OCI-LY3 (cell line): ENCODE data around the gene PDGFC.

Experiments used
- H2AFZ ChIP-seq: fragments of 200-600, 300-600 bp; shearing (Covaris generic); 2 replicates; pipeline ENCODE4 v1.6.0; 2014; ENCODE audit warnings: antibody characterized with exemption, low read depth, low read length
- H3K27ac ChIP-seq: fragments of 200-600, 300-600 bp; sonication (generic); 2 replicates; pipeline ENCODE4 v1.5.1; 2014; ENCODE audit warnings: mild to moderate bottlenecking, low read length, moderate library complexity, mixed read lengths
- H3K27me3 ChIP-seq: fragments of 200-600, 300-600 bp; sonication (generic); 2 replicates; pipeline ENCODE4 v1.6.1; 2014; ENCODE audit warnings: low read depth, low read length, mixed read lengths
- H3K36me3 ChIP-seq: fragments of 200-600, 300-600 bp; sonication (generic); replicated peaks from 2 replicates; pipeline ENCODE3; 2014; ENCODE audit warnings: low read depth, low read length, mixed read lengths
- H3K4me1 ChIP-seq: fragments of 300-600, 200-600 bp; sonication (generic); 2 replicates; pipeline ENCODE4 v1.6.1; 2014; ENCODE audit warnings: low read length, mixed read lengths
- H3K4me2 ChIP-seq: fragments of 200-600, 300-600 bp; sonication (generic); 2 replicates; pipeline ENCODE4 v1.6.1; 2014; ENCODE audit warnings: low read length, mixed read lengths
- H3K4me3 ChIP-seq: fragments of 300-600, 200-600 bp; sonication (generic); 2 replicates; pipeline ENCODE4 v1.5.1; 2014; ENCODE audit warnings: antibody characterized with exemption, mild to moderate bottlenecking, low read length, moderate library complexity
- H3K79me2 ChIP-seq: fragments of 300-600, 200-600 bp; shearing (Covaris generic); 2 replicates; pipeline ENCODE4 v1.6.1; 2014; ENCODE audit warnings: mild to moderate bottlenecking, low read length, mixed read lengths
- H3K9ac ChIP-seq: fragments of 300-600, 200-600 bp; shearing (Covaris generic); 2 replicates; pipeline ENCODE4 v1.6.0; 2014; ENCODE audit warnings: mild to moderate bottlenecking, low read length, moderate library complexity
- H3K9me3 ChIP-seq: fragments of 200-600, 300-600 bp; shearing (Covaris generic); 2 replicates; pipeline ENCODE4 v1.6.1; 2014; ENCODE audit warnings: low read length, mixed read lengths; ENCODE audit not compliant: insufficient read depth
- H4K20me1 ChIP-seq: fragments of 200-600, 300-600 bp; sonication (generic); 2 replicates; pipeline ENCODE4 v1.6.1; 2016; ENCODE audit warnings: low read length, mixed read lengths; ENCODE audit not compliant: insufficient read depth
- CTCF ChIP-seq: fragments of 200-600, 300-600 bp; sonication (generic); IDR thresholded peaks from 2 replicates; pipeline ENCODE4 v1.5.1; 2014; ENCODE audit warnings: antibody characterized with exemption, low read length, low read depth
- EZH2phosphoT487 ChIP-seq: fragments of 200-600 bp; shearing (Covaris generic); IDR thresholded peaks from 2 replicates; pipeline ENCODE4 v1.6.1; 2018; ENCODE audit warnings: antibody characterized with exemption, mixed run types, low read depth

PDGFC gene

GRCh38 chr4:156962528-156962974, 9.0 kb downstream of the PDGFC start:
- Histone ChIP-seq H3K4me2 (no peak overlapping the region), H3K4me3 (no peak overlapping the region), H2AFZ (no peak overlapping the region), H3K4me1 (peaks cover 11% of the 10 kb centered on the region), H3K36me3 (peaks cover 2% of the 10 kb centered on the region), H3K9ac (no peak overlapping the region), H4K20me1 (no peaks in the 10 kb centered on the region), H3K27ac (no peak overlapping the region), H3K79me2 (no peaks in the 10 kb centered on the region), H3K27me3 (no peaks in the 10 kb centered on the region), H3K9me3 (no peaks in the 10 kb centered on the region)
- TF ChIP-seq CTCF (no peak), EZH2phosphoT487 (no peak)

GRCh38 chr4:156962058-156962358, 9.6 kb downstream of the PDGFC start:
- Histone ChIP-seq H3K4me1 (peaks cover 17% of the 10 kb centered on the region), H3K27me3 (no peaks in the 10 kb centered on the region), H3K4me2 (no peak overlapping the region), H3K79me2 (no peaks in the 10 kb centered on the region), H3K4me3 (no peak overlapping the region), H3K27ac (no peak overlapping the region), H3K9ac (no peak overlapping the region), H3K9me3 (no peaks in the 10 kb centered on the region), H4K20me1 (no peaks in the 10 kb centered on the region), H2AFZ (no peak overlapping the region), H3K36me3 (no peaks in the 10 kb centered on the region)
- no peak for TF ChIP-seq EZH2phosphoT487
- TF ChIP-seq CTCF, result no peak

- Histone ChIP-seq H3K4me2 (no peak overlapping the region), H3K79me2 (no peaks in the 10 kb centered on the region), H3K4me1 (peaks cover 21% of the 10 kb centered on the region), H3K9me3 (no peaks in the 10 kb centered on the region), H3K36me3 (no peaks in the 10 kb centered on the region), H3K9ac (no peak overlapping the region), H3K27me3 (no peaks in the 10 kb centered on the region), H3K4me3 (no peak overlapping the region), H3K27ac (no peak overlapping the region), H2AFZ (no peak overlapping the region), H4K20me1 (no peaks in the 10 kb centered on the region)
- TF ChIP-seq CTCF, result no peak
- TF ChIP-seq EZH2phosphoT487, result no peak
Observed at GRCh38 chr4:156961196-156962057, 10.2 kb downstream of the PDGFC start.

GRCh38 chr4:156959298-156959702, 12.3 kb downstream of the PDGFC start:
- no peak overlapping the region for H3K4me3 ChIP-seq
- H3K27ac ChIP-seq, result no peak overlapping the region
- no peak overlapping the region for H3K4me2 ChIP-seq
- TF ChIP-seq EZH2phosphoT487 (no peak), CTCF (no peak)
- no peaks in the 10 kb centered on the region for H3K36me3 ChIP-seq
- no peaks in the 10 kb centered on the region for H3K79me2 ChIP-seq
- H3K9me3 ChIP-seq, result no peaks in the 10 kb centered on the region
- peaks cover 21% of the 10 kb centered on the region for H3K4me1 ChIP-seq
- no peak overlapping the region for H3K9ac ChIP-seq
- H2AFZ ChIP-seq, result no peak overlapping the region
- no peaks in the 10 kb centered on the region for H3K27me3 ChIP-seq
- H4K20me1 ChIP-seq, result no peaks in the 10 kb centered on the region
